TTC549 (cell line): ENCODE measurements around the gene RNU2-1.
"Not testable (repeated sequence)": the region's sequence is repeated elsewhere in the genome, so short reads cannot be mapped to it uniquely, and the experiment has no call there.

Experiments used
- FAIRE-seq: peaks from 2 replicates; lab custom pipeline; 2012; peaks lifted over from hg19 to GRCh38; lab: Jason Lieb, UNC

Gene RNU2-1

DNA sequence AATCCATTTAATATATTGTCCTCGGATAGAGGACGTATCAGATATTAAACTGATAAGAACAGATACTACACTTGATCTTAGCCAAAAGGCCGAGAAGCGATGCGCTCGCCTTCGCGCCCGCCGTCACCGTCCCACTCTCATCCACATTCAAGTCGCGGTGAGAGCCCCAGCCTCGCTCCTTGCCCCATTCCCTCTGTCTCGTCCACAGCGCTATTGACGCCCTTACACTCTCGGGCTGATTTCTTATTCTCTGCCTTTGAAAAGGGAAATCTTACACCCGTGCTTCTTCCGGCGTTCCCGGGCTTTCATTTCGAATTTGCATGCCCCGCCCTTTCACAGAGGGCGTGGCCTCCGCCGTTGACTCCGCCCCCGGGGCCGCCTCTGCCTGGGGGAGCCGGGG, at the start of gene RNU2-1:
Gene RNU2-1, minus strand, starts transcription at position 101 of the 400 bp plus-strand sequence.
- not testable (repeated sequence) for FAIRE-seq

DNA sequence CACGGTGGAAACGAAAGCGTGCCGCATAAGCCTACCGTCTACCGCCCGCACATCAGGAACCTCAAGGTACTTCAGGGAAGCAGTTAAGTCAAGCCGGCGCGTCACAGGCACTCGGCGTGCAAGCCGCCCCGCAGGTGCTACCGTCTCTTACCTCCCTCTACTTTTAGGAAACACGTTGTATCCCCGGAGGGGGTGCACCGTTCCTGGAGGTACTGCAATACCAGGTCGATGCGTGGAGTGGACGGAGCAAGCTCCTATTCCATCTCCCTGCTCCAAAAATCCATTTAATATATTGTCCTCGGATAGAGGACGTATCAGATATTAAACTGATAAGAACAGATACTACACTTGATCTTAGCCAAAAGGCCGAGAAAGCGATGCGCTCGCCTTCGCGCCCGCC, 39.1 kb upstream of the RNU2-1 start:
- FAIRE-seq: not testable (repeated sequence)

DNA sequence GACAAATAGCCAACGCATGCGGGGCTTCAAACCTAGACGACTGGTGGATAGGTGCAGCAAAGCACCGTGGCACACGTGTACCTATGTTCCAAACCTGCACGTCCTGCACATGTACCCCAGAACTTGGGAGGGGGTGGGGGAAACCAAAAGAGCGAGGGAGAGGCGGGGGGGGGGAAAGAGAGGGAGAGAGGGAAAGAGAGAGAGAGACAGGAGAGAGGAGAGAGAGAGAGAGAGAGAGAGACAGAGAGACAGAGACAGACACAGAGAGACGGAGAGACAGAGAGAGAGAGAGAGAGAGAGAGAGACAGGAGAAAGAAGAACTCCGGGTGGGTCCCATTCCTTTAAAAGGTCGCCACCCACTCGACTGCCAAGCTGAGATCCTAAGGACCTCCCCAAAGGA, 38.7 kb upstream of the RNU2-1 start:
- not testable (repeated sequence) for FAIRE-seq

DNA sequence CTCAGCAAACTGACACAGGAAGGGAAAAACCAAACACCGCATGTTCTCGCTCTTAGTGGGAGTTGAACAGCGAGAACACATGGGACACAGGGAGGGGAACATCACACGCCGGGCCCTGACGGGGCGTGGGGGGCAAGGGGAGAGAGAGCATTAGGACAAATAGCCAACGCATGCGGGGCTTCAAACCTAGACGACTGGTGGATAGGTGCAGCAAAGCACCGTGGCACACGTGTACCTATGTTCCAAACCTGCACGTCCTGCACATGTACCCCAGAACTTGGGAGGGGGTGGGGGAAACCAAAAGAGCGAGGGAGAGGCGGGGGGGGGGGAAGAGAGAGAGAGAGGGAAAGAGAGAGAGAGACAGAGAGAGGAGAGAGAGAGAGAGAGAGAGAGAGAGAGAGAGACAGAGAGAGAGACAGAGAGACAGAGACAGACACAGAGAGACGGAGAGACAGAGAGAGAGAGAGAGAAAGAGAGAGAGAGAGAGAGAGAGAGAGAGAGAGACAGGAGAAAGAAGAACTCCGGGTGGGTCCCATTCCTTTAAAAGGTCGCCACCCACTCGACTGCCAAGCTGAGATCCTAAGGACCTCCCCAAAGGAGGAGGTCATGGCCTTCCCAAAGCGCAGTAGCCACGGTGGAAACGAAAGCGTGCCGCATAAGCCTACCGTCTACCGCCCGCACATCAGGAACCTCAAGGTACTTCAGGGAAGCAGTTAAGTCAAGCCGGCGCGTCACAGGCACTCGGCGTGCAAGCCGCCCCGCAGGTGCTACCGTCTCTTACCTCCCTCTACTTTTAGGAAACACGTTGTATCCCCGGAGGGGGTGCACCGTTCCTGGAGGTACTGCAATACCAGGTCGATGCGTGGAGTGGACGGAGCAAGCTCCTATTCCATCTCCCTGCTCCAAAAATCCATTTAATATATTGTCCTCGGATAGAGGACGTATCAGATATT, 37.1 kb upstream of the RNU2-1 start:
- not testable (repeated sequence) for FAIRE-seq

DNA sequence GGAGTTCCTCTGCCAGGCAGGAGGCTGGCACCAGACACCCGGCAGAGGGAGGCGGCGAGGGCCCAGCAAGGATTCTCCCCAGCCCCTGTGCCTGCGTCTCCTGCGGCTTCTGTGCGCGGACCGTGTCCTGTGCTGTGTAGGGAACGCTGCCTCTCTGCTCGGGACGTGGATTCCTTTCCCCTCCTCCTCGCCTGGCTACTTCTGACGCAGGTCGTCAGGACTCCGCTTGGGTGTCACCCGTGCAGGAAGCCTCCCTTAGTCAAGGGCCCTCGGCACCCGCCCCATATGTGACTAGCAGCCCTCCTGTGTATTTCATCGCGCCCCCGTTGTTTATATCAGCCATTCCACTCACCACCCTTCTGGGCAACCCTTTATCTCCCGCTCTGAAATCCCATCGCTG, 12.7 kb upstream of the RNU2-1 start:
- FAIRE-seq: not testable (repeated sequence)

DNA sequence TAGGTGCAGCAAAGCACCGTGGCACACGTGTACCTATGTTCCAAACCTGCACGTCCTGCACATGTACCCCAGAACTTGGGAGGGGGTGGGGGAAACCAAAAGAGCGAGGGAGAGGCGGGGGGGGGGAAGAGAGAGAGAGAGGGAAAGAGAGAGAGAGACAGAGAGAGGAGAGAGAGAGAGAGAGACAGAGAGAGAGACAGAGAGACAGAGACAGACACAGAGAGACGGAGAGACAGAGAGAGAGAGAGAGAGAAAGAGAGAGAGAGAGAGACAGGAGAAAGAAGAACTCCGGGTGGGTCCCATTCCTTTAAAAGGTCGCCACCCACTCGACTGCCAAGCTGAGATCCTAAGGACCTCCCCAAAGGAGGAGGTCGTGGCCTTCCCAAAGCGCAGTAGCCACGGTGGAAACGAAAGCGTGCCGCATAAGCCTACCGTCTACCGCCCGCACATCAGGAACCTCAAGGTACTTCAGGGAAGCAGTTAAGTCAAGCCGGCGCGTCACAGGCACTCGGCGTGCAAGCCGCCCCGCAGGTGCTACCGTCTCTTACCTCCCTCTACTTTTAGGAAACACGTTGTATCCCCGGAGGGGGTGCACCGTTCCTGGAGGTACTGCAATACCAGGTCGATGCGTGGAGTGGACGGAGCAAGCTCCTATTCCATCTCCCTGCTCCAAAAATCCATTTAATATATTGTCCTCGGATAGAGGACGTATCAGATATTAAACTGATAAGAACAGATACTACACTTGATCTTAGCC, 7.0 kb upstream of the RNU2-1 start:
- not testable (repeated sequence) for FAIRE-seq

DNA sequence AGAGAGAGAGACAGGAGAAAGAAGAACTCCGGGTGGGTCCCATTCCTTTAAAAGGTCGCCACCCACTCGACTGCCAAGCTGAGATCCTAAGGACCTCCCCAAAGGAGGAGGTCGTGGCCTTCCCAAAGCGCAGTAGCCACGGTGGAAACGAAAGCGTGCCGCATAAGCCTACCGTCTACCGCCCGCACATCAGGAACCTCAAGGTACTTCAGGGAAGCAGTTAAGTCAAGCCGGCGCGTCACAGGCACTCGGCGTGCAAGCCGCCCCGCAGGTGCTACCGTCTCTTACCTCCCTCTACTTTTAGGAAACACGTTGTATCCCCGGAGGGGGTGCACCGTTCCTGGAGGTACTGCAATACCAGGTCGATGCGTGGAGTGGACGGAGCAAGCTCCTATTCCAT, 5.8 kb upstream of the RNU2-1 start:
- FAIRE-seq: not testable (repeated sequence)

DNA sequence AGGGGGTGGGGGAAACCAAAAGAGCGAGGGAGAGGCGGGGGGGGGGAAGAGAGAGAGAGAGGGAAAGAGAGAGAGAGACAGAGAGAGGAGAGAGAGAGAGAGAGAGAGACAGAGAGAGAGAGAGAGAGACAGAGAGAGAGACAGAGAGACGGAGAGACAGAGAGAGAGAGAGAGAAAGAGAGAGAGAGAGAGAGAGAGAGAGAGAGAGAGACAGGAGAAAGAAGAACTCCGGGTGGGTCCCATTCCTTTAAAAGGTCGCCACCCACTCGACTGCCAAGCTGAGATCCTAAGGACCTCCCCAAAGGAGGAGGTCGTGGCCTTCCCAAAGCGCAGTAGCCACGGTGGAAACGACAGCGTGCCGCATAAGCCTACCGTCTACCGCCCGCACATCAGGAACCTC, 514 bp downstream of the RNU2-1 start:
- not testable (repeated sequence) for FAIRE-seq

DNA sequence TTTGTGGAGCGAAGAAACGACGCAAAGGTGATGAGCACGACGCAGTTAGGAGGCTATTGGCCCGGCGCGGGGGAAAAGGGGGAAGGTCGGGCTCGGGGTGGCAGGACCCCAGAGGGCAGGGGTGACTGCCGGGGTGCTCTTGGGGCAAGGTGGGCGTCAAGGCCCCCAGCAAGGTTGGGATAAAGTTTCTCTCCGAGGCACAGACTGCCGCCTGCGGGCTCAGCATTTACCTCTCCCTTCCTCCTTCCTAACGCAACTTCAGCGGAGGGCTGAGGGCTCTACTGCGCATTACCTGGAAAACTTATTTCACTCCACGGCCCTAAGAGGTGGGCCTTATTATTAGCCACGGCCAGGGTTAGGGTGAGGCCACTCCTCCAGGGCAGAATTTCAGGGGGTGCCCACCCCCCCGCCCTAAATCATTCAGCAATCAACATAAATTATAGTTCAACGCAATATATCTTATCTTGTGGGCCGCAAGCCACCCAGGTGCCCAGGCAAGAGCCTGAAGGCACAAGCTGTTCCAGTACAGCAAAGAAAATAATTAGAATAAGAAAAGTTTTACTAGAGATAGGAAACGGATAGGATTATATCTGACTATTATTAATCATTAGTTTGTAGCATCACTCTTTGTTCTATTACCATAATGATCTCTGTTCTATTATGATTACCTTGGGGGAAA, 1.6 kb downstream of the RNU2-1 start:
- FAIRE-seq: not testable (repeated sequence)

DNA sequence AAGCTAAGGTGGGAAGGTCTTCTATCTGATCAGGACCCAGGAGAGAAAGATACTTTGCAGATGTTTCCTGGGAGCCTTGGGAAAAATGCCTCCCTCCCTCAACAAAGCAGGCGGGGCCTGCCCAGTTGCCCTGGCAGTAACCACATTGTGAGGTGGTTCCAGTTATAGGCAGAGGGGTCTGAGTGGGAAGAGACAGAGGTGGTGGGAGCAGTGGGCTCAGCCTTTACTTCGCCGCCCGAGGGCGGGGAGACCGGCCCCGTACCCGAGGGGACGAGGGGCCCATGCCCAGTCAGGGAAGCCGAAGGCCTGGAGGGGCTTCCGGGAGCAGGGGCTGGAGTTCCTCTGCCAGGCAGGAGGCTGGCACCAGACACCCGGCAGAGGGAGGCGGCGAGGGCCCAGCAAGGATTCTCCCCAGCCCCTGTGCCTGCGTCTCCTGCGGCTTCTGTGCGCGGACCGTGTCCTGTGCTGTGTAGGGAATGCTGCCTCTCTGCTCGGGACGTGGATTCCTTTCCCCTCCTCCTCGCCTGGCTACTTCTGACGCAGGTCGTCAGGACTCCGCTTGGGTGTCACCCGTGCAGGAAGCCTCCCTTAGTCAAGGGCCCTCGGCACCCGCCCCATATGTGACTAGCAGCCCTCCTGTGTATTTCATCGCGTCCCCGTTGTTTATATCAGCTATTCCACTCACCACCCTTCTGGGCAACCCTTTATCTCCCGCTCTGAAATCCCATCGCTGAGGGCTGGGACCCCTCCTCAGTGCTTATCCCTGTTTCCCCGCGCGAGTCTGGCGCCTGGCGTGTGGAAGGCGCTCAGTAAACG, 2.4 kb downstream of the RNU2-1 start:
- not testable (repeated sequence) for FAIRE-seq

DNA sequence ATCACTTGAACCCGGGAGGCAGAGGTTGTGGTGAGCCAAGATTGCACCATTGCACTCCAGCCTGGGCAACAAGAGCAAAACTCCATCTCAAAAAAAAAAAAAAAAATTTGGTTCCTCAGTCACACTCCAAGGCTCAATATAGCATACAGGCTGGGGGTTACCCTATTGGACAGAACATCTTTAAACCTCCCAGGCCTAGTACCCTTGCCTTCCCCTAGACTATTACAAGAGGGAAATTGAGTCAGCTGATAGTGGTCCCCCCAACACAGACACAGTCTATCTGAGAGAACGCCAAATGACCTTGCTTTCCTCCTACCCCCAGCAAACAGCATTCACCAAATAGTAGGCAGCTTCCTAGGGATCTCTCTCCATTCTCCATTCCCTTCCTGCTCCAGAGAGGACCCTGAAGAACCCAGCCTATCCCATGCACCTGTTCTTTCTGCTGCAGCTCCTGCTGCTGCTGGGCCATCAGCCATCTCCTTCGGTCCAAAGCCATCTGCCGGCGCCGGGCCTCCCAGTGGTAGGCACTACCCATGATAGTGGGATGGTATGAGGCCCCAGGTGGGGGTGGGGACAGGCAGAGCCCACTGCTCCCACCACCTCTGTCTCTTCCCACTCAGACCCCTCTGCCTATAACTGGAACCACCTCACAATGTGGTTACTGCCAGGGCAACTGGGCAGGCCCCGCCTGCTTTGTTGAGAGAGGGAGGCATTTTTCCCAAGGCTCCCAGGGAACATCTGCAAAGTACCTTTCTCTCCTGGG, 5.6 kb downstream of the RNU2-1 start, which contains the start of gene CCDC200:
Gene CCDC200, minus strand, starts transcription at position 604 of the 763 bp plus-strand sequence. Its CDS starts 69 bp downstream, at position 535.
- not testable (repeated sequence) for FAIRE-seq

DNA sequence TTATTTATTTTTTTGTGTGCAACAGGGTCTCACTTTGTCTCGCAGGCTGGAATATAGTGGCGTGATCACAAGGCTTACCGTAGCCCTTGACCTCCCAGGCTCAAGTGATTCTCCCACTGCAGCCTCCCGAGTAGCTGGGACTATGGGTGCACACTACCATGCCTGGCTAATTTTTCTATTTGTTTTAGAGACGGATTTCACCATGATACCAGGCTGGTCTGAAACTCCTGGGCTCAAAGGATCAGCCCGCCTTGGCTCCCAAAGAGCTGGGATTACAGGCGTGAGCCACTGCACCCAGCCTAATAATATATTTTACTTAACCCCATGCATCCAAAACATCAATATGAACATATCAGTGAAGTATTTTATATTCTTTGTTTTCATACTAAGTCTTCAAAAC, 7.4 kb downstream of the RNU2-1 start:
- FAIRE-seq: no peak

DNA sequence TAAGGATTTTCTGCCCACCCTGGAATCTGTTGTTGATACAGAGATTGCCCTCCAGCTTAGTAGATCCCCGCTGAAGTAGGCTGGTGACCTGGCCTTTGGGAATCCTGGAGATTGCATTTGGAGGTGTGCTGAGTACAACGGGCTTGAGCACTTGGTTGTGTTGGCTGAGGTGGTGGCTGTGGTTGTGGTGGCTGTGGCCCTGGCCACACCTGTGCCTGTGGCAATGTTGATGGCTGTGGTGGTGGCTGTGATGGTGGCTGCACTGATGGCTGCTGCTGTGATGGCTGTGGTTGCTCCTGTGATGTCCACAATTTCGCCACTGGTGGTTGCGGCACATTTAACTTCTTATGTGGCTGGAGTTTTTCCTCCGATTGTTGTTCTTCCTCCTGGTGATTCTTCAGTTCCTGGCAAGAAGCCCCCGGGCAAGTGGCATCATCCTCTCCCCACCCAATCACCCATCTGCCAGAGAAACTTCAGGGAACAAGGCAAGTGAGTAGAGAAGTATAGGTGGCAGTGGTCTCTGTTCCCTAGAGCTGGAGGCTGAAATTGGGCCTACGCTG, 9.6 kb downstream of the RNU2-1 start:
- FAIRE-seq: no peak

DNA sequence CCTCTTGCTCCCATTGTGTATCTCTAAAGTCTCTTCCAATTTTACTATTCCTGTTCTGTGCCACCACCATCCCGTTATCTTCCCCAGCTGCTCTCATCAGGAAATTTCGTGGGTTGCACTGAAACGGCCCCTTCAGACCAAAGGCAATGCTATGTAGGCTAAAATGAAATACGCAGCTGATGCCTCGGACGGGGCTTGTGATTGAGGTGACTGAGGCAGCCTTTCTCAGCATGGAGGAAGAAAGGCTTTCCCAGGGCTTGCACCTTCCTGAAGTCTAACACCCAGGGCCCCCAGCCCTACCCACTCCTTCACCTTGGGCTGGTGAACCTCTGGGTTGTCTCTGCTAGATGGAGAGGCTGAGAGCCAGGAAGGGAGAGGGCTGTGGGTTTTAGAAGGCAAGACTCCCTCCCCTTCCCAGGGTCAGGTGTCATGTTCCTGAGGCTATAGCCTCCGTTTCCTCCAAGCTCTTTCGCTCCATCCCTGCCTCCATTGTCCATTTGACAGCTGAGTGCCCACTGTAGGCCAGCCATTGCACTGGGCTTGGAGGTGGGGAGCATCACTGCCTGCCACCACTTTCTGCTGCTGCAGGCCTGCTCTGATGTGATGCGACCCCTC, 13.2 kb downstream of the RNU2-1 start:
- no peak for FAIRE-seq

DNA sequence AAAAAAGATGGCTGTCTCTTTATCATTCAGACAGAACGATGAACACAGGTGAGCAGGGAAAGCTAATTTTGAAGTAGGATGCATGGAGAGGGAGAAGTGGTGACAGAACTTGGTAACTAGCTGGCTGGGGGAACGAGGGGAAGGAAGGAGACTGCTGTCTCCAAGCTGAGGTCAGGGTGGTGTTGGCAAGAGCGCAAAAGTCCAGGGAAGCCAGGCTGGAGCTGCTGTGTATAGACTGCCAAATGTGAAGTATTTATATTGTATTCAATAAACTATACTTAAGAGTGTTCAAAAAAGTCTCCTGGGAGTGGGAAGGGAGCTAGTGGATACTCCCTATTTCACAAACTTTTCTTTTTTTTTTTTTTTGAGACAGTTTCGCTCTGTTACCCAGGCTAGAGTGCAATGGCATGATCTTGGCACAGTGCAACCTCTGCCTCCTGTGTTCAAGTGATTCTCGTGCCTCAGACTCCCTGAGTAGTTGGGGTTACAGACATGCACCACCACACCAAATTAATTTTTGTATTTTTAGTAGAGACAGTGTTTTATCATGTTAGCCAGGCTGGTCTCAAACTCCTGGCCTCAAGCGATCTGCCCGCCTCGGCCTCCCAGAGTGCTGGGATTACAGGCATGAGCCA, 13.9 kb downstream of the RNU2-1 start:
- FAIRE-seq: no peak

DNA sequence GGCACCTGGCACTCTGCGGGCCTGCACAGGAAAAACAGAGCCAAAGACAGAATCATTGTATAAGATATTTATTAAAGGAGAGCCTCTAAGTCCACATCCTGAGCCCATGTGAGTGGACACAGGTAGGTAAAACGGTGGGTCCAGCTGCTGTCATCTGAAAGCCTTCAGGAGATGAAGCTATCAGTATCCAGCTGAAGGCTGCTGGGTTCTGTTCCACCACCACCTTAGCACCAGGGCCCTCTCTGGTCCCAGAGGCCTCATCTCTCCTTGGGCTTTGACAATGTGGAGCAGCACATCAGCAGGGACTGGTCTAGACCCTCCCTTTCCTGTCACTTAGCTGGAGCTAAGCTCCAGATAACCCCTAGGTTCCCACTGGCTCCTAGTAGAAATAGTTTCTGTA, 14.8 kb downstream of the RNU2-1 start:
- FAIRE-seq: no peak

DNA sequence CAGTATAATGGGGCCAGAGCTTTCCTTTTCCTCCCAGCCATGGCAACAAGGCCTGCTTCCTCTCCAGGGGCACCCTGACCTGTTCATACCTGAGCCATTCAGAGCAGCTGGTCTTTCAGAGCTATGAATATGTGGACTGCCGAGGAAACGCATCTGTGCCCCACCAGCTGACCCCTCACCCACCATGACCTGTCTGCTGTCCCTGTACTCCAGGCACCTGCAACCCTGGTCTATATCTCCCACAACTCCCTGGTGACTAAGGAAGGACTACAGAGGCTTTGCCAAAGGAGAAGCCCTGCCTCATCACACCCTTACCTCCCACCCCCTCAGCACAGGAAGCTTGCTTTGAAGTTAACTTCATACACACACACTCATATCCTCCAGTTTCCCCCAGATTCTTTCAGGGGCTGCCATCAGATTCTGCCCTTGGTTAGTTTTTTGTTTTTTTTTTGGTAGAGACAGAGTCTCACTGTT, 16.1 kb downstream of the RNU2-1 start:
- no peak for FAIRE-seq

DNA sequence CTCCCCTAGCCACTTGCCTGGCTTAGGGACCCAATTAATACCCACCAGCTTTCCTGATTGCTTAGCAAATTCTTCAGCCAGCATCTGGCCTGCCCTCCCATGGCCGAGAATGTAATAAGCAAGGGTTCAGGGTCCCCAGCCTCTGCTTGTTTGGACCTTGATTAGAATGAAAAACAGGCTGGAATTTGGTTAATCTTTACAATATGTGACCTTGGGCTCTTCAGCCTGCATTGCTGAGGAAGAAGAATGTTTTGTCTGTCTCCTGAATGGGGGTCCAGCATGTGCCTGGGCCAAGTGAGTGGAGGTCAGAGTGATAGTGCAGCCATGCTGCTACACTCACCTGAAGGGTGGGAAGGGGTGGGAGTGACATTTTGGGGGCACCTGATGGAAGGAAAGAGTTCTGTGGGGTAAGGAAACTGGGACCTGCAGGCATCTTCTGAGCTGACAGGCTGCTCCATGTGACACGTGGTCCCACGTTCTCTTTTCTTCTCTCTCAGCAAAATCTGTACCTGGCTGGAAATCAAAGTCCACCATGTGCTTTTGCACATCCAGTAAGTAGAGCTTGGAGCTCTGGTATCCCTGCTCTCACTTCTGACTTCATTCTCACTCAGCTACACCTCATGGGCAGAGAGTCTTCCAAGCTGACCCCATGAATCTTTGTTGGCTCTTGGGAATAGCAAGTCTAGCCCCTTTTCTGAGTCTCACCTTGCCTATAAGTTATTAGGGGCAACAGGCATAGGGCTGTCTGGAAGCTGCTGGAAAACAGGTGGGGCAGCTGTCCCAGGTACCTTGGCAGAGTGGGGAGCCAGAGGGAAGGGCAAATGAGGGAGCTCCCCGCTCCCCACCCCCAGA, 16.8 kb downstream of the RNU2-1 start:
- FAIRE-seq: no peak
